22Rv1 (cell line): ENCODE results near the gene PCTP.

Experiments
- ZFX ChIP-seq: fragments of 450-650 bp; IDR thresholded peaks from 2 replicates; pipeline ENCODE4 v1.6.1; 2017; ENCODE audit warnings: antibody characterized with exemption, borderline replicate concordance
- TF ChIP-seq, protein P1 (sequence below): fragments of 450-650 bp; IDR thresholded peaks from 2 replicates; pipeline ENCODE4 v1.5.1; 2017; ENCODE audit warnings: mild to moderate bottlenecking

GRCh38 chr17:55745258-55745657 lies 5.6 kb upstream of the PCTP start:
- TF ChIP-seq, protein P1, sequence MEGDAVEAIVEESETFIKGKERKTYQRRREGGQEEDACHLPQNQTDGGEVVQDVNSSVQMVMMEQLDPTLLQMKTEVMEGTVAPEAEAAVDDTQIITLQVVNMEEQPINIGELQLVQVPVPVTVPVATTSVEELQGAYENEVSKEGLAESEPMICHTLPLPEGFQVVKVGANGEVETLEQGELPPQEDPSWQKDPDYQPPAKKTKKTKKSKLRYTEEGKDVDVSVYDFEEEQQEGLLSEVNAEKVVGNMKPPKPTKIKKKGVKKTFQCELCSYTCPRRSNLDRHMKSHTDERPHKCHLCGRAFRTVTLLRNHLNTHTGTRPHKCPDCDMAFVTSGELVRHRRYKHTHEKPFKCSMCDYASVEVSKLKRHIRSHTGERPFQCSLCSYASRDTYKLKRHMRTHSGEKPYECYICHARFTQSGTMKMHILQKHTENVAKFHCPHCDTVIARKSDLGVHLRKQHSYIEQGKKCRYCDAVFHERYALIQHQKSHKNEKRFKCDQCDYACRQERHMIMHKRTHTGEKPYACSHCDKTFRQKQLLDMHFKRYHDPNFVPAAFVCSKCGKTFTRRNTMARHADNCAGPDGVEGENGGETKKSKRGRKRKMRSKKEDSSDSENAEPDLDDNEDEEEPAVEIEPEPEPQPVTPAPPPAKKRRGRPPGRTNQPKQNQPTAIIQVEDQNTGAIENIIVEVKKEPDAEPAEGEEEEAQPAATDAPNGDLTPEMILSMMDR = no peak
- TF ChIP-seq ZFX = no peak
